Vein endothelial cell (primary cell): ENCODE data around the gene IQCM. TPM values are rescaled to one million over a fixed set of nuclear protein-coding genes. Genes with fewer than 3 reads are reported as not detected.

ENCODE experiments used
- total RNA-seq: library from RNA; depleted of rRNA; stranded (reverse); fragments of >200 nt; gene quantifications from 2 replicates; pipeline ENCODE4 v1.2.3, GENCODE V29; 2012

IQCM gene
- not detected in 2 replicates for total RNA-seq

GRCh38 chr4:149815743-149816142 is at the start of gene IQCM:
Gene IQCM, minus strand, starts transcription at chr4:149815843. Its CDS starts 73,152 bp downstream, at chr4:149742691.

